C4-2B (cell line): ENCODE measurements around the gene NSD2.

Experiments
- ZFX ChIP-seq: fragments of 450-650 bp; IDR thresholded peaks from 2 replicates; pipeline ENCODE4 v1.6.1; 2017
- TF ChIP-seq, protein P1 (sequence below): fragments of 450-650 bp; conservative IDR thresholded peaks from 2 replicates; pipeline ENCODE4 v1.5.1; 2017; ENCODE audit warnings: mild to moderate bottlenecking

DNA sequence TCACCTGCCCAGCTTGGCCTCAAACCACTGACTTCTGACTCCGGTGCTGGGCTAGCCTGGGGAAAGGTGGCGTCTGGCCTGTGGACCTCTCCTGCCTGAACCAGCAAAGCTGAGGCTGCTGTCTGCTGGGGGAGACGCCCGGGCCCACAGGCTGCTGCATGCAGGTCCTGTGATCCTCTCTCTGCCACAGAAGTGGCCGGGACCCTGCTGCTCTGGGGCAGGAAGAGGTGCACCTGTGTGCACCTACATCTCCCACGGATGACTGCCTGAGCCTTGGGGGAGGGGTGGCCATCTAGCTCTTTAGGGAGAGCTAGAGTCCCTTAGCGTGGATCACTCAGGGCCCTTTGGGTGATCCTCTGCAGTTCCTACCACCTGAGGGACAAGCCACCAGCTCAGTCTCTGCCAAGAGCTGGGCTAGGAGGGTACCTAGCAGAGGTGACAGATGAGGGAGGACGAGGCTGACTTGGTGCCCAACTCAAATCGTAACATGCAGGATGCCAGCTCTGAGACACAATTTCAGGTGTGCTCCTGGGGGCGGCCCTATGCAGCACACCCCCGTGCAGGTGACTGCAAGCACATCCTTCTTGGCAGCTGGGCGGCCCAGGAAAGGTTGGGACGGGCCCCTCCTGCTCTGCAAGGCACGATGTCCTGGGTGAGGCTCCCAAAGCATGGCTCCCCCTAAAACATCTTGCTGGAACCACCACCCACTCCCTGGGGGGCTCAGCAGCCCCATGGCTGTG, 37.7 kb upstream of the NSD2 start:
- TF ChIP-seq ZFX, result no peak
- TF ChIP-seq, protein P1, sequence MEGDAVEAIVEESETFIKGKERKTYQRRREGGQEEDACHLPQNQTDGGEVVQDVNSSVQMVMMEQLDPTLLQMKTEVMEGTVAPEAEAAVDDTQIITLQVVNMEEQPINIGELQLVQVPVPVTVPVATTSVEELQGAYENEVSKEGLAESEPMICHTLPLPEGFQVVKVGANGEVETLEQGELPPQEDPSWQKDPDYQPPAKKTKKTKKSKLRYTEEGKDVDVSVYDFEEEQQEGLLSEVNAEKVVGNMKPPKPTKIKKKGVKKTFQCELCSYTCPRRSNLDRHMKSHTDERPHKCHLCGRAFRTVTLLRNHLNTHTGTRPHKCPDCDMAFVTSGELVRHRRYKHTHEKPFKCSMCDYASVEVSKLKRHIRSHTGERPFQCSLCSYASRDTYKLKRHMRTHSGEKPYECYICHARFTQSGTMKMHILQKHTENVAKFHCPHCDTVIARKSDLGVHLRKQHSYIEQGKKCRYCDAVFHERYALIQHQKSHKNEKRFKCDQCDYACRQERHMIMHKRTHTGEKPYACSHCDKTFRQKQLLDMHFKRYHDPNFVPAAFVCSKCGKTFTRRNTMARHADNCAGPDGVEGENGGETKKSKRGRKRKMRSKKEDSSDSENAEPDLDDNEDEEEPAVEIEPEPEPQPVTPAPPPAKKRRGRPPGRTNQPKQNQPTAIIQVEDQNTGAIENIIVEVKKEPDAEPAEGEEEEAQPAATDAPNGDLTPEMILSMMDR, result no peak
